GM12878 (cell line): ENCODE measurements around the gene TNFRSF14. TPM values are rescaled to one million over a fixed set of nuclear protein-coding genes. Genes with fewer than 3 reads are reported as not detected.

Experiments used
- ATAC-seq: fragments of 200-7000 bp; cut with Tn5 transposase; 3 replicates; pipeline ENCODE4 v1.9.1; 2020; ENCODE audit warnings: mild to moderate bottlenecking, moderate library complexity
- BruUV-seq: library from RNA; stranded (reverse); fragments of 400-500 nt; replicated peaks from 2 replicates; lab custom pipeline; 2021; lab: Mats Ljungman, UMichigan
- CTCF ChIA-PET: fragments of 300-600 bp; sonication (Branson Sonifier 250); formaldehyde crosslinking; extraction: SDS; loops from one replicate; lab custom pipeline; 2021; ENCODE audit warnings: inconsistent platforms; lab: Yijun Ruan, JAX
- POLR2A ChIA-PET: fragments of 350-600 bp; formaldehyde crosslinking; extraction: SDS; loops from one replicate; lab custom pipeline; 2021; ENCODE audit warnings: inconsistent platforms; lab: Charles Lee
- RAD21 ChIA-PET: fragments of 300-600 bp; sonication (Branson Sonifier 250); formaldehyde crosslinking; loops from one replicate; lab custom pipeline; 2023; ENCODE audit warnings: antibody characterized with exemption; ENCODE audit not compliant: unreplicated experiment; lab: Charles Lee
- SMC1A ChIA-PET: fragments of 300-600 bp; sonication (Branson Sonifier 250); formaldehyde crosslinking; loops from one replicate; lab custom pipeline; 2023; ENCODE audit not compliant: unreplicated experiment, uncharacterized antibody; lab: Charles Lee
- DNase-seq: peaks from one replicate; pipeline ENCODE4 v3.0.0-alpha.2; 2011; ENCODE audit warnings: low read depth, low spot score
- FAIRE-seq: peaks from 3 replicates; lab custom pipeline; 2011; peaks lifted over from hg19 to GRCh38; lab: Jason Lieb, UNC
- H2AFZ ChIP-seq: 2 replicates; pipeline ENCODE4 v1.6.0; 2011; ENCODE audit warnings: low read depth, low read length, control low read depth; ENCODE audit not compliant: control insufficient read depth
- H3K27ac ChIP-seq: 2 replicates; pipeline ENCODE4 v1.5.1; 2011; ENCODE audit warnings: control low read depth; ENCODE audit not compliant: control insufficient read depth, insufficient read depth
- H3K27me3 ChIP-seq, 2 experiments: replicated peaks in 1 of 2; 2 replicates each; pipeline versions ENCODE4 v1.6.0 to v1.6.1; 2011; ENCODE audit warnings: low read length in 1 of 2; ENCODE audit not compliant: control insufficient read depth in 2 of 2, insufficient read depth in 2 of 2
- H3K36me3 ChIP-seq, 2 experiments: 2 replicates each; pipeline ENCODE4 v1.5.1; 2011; ENCODE audit warnings: low read length in 1 of 2; ENCODE audit not compliant: control insufficient read depth in 2 of 2, insufficient read depth in 2 of 2
- H3K4me1 ChIP-seq: 2 replicates; pipeline ENCODE4 v1.6.1; 2011; ENCODE audit warnings: mild to moderate bottlenecking, low read length, moderate library complexity, mixed read lengths; ENCODE audit not compliant: control insufficient read depth, insufficient read depth
- H3K4me2 ChIP-seq: 2 replicates; pipeline ENCODE4 v1.6.0; 2011; ENCODE audit warnings: control low read depth; ENCODE audit not compliant: control insufficient read depth, insufficient read depth
- H3K4me3 ChIP-seq: fragments of 200-600 bp; sonication (generic); 2 replicates; pipeline ENCODE4 v1.5.1; 2016
- H3K79me2 ChIP-seq: 2 replicates; pipeline ENCODE4 v1.6.0; 2011; ENCODE audit warnings: low read length; ENCODE audit not compliant: control insufficient read depth, insufficient read depth
- H3K9ac ChIP-seq: 2 replicates; pipeline ENCODE4 v1.8.0; 2011; ENCODE audit warnings: low read length, control low read depth, mixed read lengths; ENCODE audit not compliant: control insufficient read depth, insufficient read depth
- H3K9me3 ChIP-seq: replicated peaks from 3 replicates; pipeline ENCODE4 v1.5.1; 2011; ENCODE audit warnings: mild to moderate bottlenecking, low read length; ENCODE audit not compliant: control insufficient read depth, insufficient read depth
- H4K20me1 ChIP-seq: 2 replicates; pipeline ENCODE4 v1.6.0; 2011; ENCODE audit not compliant: control insufficient read depth, insufficient read depth
- MEF2B ChIP-seq: fragments of 450-650 bp; IDR thresholded peaks from 2 replicates; pipeline ENCODE4 v1.6.1; 2018; ENCODE audit warnings: mild to moderate bottlenecking, moderate library complexity; ENCODE audit not compliant: partially characterized antibody, poor library complexity, severe bottlenecking
- WGBS: methylation state at CpG from one replicate; pipeline ENCODE4 v1.1.6; 2016; ENCODE audit warnings: low lambda C conversion rate; ENCODE audit not compliant: insufficient replicate concordance, insufficient coverage; ENCODE audit errors: missing lambda C conversion rate; 5-methylcytosine and 5-hydroxymethylcytosine counted together
- in situ Hi-C: fragments of 300-500 bp; cut with MboI; formaldehyde crosslinking; loops from 9 replicates; pipeline ENCODE4 v1.14.3; 2018; ENCODE audit warnings: mixed read lengths
- intact Hi-C: fragments of 100-400 bp; cut with micrococcal nuclease; formaldehyde crosslinking; loops from one replicate; pipeline ENCODE4 v1.14.2; 2022; ENCODE audit not compliant: unreplicated experiment
- polyA plus RNA-seq, 11 experiments: library from polyadenylated mRNA; depleted of rRNA in 4 of 11; unstranded in 6 of 11; stranded (reverse) in 5 of 11; fragments of >200 nt; fragmentation: Nextera tagmentation in 4 of 11; fragmentation: Illumina TruSeq in 1 of 11; extraction: Ambion mirVana in 4 of 11; extraction: Trizol in 1 of 11; gene quantifications; 1 replicate in 1 of 11; 2 replicates in 10 of 11; pipeline versions ENCODE4 v1.2.1 to v1.2.3, GENCODE V29; 2011 to 2016; ENCODE audit warnings: inconsistent platforms in 2 of 11, missing spikeins in 2 of 11, low read depth in 1 of 11
- total RNA-seq, 4 experiments: library from RNA; depleted of rRNA in 3 of 4; stranded (reverse); fragments of >200 nt in 3 of 4; fragmentation: Illumina TruSeq in 1 of 4; extraction: Trizol in 1 of 4; gene quantifications; 2 replicates each; pipeline versions ENCODE4 v1.2.1 to v1.2.3, GENCODE V29; 2013 to 2021
- TF ChIP-seq, protein P1 (sequence below): fragments of 450-650 bp; IDR thresholded peaks from 2 replicates; pipeline ENCODE4 v1.6.1; 2017; ENCODE audit warnings: mild to moderate bottlenecking, low read depth, inconsistent platforms; ENCODE audit not compliant: poor library complexity, severe bottlenecking
- TF ChIP-seq, protein P2 (sequence below), 3 experiments: IDR thresholded peaks in 2 of 3; conservative IDR thresholded peaks in 1 of 3; 2 replicates each; pipeline ENCODE4 v1.5.1; 2011; ENCODE audit warnings: low read depth in 3 of 3, low read length in 3 of 3, mild to moderate bottlenecking in 3 of 3, control low read depth in 2 of 3, moderate library complexity in 2 of 3, inconsistent platforms in 1 of 3, mixed read lengths in 1 of 3; ENCODE audit not compliant: control insufficient read depth in 2 of 3, insufficient read depth in 1 of 3; ENCODE audit errors: extremely low read depth in 1 of 3

Gene TNFRSF14
- total and polyA plus RNA-seq, 10 of the 15 experiments (the other 5 are each of a cell fraction or from before 2014, with no cell fraction given), result 0.43 to 114 (median 41.5) TPM

DNA sequence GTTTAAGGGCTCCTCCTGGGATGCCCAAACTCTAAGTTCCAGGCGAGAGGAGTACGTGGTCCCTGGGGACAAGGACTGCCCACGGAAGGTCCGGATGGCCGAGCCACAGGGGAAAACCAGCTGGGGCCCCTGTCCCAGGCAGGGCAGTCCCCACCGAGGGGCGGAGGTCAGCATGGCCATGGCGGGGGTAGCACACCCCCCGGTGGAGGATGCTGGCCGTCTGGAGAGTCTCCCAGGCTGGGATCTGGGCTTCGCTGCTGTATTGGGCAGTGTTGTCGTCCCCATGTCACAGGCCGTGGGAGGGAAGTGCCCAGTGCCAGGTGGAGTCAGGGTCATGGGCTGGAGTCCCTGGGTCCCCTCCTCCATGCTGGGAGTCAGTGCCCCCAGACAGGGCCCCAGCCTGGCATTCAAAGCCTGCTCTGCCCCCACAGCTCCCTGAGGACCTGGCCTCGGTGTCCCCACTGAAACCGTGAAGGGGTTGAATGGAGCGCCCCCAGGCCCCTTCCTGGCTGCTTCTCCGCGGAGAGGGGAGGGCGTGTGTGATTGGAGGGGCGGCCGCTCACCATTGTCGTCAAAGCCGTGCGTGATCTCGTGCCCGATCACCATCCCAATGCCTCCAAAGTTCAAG lies 37.2 kb downstream of the TNFRSF14 start:
- H3K4me2 ChIP-seq, result no peak overlapping the region
- CTCF ChIA-PET, result no interaction called here
- no peak for FAIRE-seq
- in situ Hi-C loops, result no loop called here
- RAD21 ChIA-PET, result no interaction called here
- POLR2A ChIA-PET, result no interaction called here
- 34% methylated on average over 26 of the region's 26 CpGs for WGBS
- no peak overlapping the region for H3K4me3 ChIP-seq
- H3K27ac ChIP-seq, result no peak overlapping the region
- H3K79me2 ChIP-seq, result no peaks in the 10 kb centered on the region
- H3K9me3 ChIP-seq, result no peaks in the 10 kb centered on the region
- SMC1A ChIA-PET, result no interaction called here
- no peaks in the 10 kb centered on the region for H3K27me3 ChIP-seq
- no peaks in the 10 kb centered on the region for H3K4me1 ChIP-seq
- no peak overlapping the region for H2AFZ ChIP-seq
- no TSS peak for BruUV-seq
- TF ChIP-seq, protein P1, sequence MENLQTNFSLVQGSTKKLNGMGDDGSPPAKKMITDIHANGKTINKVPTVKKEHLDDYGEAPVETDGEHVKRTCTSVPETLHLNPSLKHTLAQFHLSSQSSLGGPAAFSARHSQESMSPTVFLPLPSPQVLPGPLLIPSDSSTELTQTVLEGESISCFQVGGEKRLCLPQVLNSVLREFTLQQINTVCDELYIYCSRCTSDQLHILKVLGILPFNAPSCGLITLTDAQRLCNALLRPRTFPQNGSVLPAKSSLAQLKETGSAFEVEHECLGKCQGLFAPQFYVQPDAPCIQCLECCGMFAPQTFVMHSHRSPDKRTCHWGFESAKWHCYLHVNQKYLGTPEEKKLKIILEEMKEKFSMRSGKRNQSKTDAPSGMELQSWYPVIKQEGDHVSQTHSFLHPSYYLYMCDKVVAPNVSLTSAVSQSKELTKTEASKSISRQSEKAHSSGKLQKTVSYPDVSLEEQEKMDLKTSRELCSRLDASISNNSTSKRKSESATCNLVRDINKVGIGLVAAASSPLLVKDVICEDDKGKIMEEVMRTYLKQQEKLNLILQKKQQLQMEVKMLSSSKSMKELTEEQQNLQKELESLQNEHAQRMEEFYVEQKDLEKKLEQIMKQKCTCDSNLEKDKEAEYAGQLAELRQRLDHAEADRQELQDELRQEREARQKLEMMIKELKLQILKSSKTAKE, result no peak
- TF ChIP-seq, protein P2, sequence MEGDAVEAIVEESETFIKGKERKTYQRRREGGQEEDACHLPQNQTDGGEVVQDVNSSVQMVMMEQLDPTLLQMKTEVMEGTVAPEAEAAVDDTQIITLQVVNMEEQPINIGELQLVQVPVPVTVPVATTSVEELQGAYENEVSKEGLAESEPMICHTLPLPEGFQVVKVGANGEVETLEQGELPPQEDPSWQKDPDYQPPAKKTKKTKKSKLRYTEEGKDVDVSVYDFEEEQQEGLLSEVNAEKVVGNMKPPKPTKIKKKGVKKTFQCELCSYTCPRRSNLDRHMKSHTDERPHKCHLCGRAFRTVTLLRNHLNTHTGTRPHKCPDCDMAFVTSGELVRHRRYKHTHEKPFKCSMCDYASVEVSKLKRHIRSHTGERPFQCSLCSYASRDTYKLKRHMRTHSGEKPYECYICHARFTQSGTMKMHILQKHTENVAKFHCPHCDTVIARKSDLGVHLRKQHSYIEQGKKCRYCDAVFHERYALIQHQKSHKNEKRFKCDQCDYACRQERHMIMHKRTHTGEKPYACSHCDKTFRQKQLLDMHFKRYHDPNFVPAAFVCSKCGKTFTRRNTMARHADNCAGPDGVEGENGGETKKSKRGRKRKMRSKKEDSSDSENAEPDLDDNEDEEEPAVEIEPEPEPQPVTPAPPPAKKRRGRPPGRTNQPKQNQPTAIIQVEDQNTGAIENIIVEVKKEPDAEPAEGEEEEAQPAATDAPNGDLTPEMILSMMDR (IDR thresholded peaks at IDR 0.05 in 2 of 3, conservative IDR thresholded peaks at IDR 0.05 in 1 of 3; ENCODE audit: control insufficient read depth in 2 of 3, extremely low read depth in 1 of 3, insufficient read depth in 1 of 3, low read depth in 3 of 3, low read length in 3 of 3), result 0 out of 6 replicates have a peak, but pooled peaks of 1 of the 3 experiments have one; percentile 6
- peak; percentile 13 for TF ChIP-seq MEF2B
- TF ChIP-seq, all 136 proteins: peak for 2
- Histone ChIP-seq H3K36me3 (no peaks in the 10 kb centered on the region), H3K9ac (no peak overlapping the region), H4K20me1 (no peaks in the 10 kb centered on the region)
- no peak for DNase-seq
- no peak for ATAC-seq
- intact Hi-C loops, result no loop called here
